Measurements from ENCODE around the gene PPP2R5B.
A peak's percentile ranks its signal among the peaks of the same experiment; 100 is the strongest.

Gene PPP2R5B

GRCh38 chr11:64929625-64930024 is 5.1 kb downstream of the PPP2R5B start:
- DNase-seq (ENCODE audit: low read depth in 2 of 2), result no peak

DNA sequence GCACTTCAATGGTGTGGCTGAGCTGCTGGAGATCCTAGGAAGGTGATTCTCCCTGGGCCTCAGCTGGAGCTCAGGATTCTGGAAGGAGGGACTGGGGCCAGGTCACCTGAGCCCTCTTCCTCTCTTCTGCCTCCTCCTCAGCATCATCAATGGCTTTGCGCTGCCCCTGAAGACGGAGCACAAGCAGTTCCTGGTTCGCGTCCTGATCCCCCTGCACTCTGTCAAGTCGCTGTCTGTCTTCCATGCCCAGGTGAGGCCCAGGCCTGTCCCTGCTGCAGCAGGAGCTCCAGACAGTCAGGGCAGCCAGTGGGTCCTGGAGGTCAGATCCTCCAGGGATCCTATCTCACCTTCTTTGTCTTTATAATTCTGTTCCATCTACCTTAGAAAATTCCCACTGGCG is 5.9 kb downstream of the PPP2R5B start:
- DNase-seq (ENCODE audit: low read depth in 2 of 2), result no peak

DNA sequence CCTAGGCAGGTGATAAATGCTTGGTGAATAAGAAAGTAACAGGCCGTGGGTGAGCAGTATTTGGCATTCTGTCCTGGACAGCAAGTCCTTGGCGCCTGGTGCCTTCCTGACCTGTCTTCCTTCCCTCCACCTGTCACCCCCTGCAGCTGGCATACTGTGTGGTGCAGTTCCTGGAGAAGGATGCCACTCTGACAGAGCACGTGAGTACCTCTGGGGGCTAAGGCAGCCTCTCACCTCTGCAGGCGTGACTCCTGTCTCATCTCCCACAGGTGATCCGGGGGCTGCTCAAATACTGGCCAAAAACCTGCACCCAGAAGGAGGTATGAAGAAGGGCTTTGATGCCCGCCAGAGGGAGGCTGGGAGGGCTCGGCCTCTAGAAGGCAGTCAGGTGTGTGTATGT is 6.8 kb downstream of the PPP2R5B start:
- no peak for DNase-seq (ENCODE audit: low read depth in 2 of 2)

DNA sequence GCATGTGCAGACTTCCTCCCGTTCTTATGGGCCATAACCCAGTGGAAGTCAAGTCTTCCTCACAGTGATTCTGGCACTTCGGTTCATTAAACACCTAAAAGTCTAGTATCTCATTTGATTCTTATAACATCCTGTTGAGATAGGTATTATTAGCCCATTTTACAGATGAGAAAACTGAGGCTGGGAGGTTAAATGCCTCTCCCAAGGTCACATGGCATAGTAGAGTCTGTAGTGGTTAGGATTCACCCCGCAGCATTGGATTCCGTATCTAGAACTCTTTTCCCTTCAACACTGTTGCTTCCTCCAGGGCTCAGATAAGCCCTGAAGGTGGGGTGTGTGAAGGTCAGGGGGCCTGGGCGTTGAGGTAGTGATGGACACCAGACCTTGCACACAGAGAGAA is 7.8 kb downstream of the PPP2R5B start:
- no peak for DNase-seq (ENCODE audit: low read depth in 2 of 2)

GRCh38 chr11:64933213-64933934 is 8.9 kb downstream of the PPP2R5B start:
- no peak for DNase-seq (ENCODE audit: low read depth in 2 of 2)

DNA sequence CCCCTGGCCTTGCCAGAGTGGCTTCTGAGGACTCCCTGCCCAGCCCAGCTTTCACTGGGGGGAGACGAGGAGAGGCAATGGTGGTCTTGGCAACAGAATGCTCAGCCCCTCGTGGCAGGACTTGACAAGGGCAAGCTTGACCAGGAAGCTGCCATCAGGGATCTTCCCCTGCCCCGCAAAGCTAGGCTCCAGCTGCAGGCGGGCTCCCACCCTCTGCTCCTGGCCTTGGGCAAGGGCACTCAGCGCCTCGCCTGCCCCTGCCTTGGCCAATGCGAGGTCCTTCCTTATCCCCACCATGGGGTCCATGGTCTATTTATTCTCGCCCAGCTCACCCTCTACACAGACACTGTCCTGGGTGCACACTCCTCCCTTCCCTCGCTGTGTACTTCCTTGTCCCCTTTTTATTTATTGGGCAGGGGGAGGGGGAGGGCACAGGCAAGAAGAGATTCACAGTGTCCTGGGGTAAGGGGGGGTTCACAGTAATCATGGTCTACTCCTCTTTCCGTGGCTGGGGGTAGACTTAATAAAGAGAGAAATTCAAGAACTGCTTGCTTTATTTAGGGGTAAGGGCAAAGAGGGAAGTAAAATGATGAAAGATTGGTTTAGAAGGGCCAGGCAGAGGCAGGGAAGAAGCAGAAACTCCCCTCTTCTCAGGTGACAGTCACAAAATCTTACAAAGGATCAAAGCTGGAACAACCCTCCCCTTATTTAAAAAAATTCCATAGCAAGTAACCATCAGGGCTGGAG is 9.6 kb downstream of the PPP2R5B start:
- no peak for DNase-seq (ENCODE audit: low read depth in 2 of 2)

DNA sequence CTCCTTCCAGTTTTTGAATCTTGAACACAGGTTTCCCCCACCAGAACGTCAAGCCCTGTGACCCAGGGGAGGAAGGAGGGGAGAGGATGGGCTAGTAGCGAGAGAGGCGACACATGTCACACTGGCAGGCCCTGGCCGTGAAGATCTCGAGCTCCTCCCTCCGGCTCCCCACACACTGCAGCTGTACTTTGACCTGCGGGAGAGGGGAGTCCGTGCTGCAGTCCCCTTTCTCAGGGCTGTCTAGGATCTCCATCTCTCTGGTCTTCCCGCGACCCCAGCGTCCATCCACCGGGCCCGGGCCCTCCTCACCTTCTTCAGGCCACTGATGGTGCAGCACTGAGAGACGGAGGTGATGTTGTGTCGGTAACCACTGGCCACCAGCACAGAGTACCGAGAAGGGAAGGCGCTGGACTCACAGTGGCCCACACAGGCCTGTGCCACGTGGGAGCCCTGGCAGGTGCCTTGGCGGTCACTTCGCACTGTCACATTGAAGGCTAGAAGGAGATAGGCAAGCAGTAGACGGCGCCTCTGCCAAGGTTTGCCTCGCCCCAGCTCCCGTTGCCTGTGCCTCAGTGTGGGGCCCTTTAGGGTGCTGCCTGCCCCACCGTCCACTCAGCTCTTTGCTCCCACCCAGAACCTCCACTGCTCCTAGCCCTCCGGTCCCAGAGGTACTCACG is 10.3 kb downstream of the PPP2R5B start:
- no peak for DNase-seq (ENCODE audit: low read depth in 2 of 2)

- DNase-seq (ENCODE audit: low read depth in 2 of 2), result no peak
Observed at GRCh38 chr11:64935359-64936081, 11.0 kb downstream of the PPP2R5B start, which contains the start of gene GPHA2. GPHA2 (minus strand) TSS chr11:64935893; CDS start chr11:64935460, 433 bp downstream.

DNA sequence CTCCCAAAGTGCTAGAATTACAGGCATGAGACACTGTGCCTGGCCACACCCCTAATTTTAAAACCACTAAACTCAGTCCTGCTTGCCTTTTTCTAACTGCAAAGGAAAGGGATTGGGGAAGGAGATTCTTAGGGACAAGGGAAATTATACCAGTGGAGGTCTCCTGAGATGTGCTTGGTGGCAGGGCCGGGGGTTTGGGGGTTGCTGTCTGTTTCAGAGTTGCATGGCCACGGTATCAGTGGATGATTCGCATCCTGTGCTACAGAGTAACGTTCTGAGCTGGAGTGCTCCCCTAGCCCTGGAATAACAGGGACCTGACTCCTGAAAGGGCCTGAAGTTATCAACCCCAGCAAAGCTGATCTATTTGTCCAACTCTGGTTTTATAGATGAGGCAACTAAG is 12.1 kb downstream of the PPP2R5B start:
- no peak for DNase-seq (ENCODE audit: low read depth in 2 of 2)

DNA sequence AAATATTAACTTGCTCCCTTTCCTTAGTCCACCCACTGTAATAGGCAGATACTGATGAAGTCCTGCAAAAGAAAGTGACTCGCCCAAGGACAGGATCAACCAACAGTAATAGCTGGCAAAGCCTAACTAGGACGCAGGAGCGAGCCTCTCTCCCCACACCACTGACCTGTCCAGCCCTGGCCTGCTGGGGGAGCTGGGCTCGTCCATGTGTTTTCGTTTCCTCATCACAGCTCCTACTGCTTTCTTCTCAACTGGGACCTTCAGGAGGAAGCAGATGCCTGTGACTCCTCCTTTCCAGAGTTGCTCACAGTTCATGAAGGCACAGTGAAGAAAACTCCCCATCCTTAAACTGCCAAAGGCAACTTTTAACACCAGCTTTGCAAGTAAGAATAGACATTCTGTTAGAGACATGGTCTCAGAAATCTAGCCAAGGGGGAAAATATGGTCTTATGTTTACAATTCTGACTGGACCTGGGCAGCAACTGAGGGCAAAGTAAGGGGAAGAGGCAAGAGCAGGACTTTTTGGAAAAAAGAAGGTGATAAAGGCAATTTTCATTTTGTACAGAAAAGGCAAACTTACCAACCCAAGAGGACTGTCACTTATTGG is 22.8 kb downstream of the PPP2R5B start:
- DNase-seq (ENCODE audit: low read depth in 2 of 2), result no peak

GRCh38 chr11:64951529-64951928 is 27.0 kb downstream of the PPP2R5B start:
- DNase-seq (ENCODE audit: low read depth in 2 of 2), result no peak

DNA sequence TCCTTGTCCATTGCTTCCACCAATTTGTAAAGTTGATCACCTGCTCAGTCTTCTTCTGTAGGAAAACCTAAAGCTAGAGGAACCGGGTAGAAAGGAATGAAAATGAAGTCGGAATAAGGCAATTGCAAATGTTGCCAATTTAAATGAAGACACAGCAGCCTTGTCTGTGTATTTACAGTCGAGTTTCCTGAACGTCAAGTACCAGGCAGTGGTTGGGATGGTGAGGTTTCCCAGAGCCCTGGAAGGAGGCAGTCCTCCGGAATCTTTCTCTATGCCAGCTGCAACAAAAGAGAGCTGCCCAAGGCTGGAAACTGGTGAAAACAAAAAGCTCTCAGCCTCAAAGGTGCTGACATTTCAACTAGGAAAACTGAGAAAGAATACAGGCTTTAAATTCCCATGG is 29.7 kb downstream of the PPP2R5B start:
- no peak for DNase-seq (ENCODE audit: low read depth in 2 of 2)

DNA sequence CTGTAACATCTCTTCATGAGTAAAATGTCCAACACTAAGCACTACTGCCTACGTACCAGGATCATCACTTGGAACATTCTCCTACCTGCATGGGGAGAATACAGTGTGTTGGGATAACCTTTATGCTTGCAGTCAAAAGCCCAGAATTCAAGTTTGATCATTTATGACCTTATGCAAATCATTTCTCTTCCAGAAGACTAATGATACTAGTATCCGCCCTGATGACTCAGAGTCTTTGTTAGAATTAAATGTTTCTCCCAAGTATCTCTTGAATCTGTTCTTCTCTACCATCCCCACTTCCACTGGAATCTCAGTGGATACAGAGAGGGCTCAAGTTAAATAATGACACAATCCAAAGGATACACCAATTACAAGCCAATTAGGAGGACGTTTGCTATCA is 35.0 kb downstream of the PPP2R5B start:
- DNase-seq (ENCODE audit: low read depth in 2 of 2), result no peak

- DNase-seq (ENCODE audit: low read depth in 2 of 2), result no peak
Observed at GRCh38 chr11:64960719-64961118, 36.2 kb downstream of the PPP2R5B start.

GRCh38 chr11:64963072-64963631 is 38.7 kb downstream of the PPP2R5B start:
- DNase-seq (ENCODE audit: low read depth in 2 of 2), result no peak

GRCh38 chr11:64967375-64967774 is 42.9 kb downstream of the PPP2R5B start:
- no peak for DNase-seq (ENCODE audit: low read depth in 2 of 2)

GRCh38 chr11:64969209-64969608 is 44.7 kb downstream of the PPP2R5B start:
- no peak for DNase-seq (ENCODE audit: low read depth in 2 of 2)

DNA sequence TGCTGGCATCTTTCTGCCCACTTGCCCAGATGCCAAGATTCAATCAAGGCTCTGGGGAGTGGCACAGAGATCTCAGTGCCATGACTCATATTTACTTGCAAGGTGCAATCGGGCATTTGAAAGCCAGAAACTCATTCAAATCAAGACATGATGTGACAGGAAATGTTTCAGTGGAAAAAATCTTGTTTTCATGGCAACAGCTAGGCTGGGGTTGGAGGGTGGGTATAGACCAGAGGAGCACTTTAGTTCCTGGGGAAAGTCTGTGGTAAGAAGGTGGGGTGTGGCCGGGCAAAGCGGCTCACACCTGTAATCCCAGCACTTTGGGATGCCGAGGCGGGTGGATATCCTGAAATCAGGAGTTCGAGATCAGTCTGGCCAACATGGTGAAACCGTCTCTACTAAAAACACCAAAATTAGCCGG is 46.3 kb downstream of the PPP2R5B start:
- peak; percentile 12 to 22 for DNase-seq (ENCODE audit: low read depth in 2 of 2)

DNA sequence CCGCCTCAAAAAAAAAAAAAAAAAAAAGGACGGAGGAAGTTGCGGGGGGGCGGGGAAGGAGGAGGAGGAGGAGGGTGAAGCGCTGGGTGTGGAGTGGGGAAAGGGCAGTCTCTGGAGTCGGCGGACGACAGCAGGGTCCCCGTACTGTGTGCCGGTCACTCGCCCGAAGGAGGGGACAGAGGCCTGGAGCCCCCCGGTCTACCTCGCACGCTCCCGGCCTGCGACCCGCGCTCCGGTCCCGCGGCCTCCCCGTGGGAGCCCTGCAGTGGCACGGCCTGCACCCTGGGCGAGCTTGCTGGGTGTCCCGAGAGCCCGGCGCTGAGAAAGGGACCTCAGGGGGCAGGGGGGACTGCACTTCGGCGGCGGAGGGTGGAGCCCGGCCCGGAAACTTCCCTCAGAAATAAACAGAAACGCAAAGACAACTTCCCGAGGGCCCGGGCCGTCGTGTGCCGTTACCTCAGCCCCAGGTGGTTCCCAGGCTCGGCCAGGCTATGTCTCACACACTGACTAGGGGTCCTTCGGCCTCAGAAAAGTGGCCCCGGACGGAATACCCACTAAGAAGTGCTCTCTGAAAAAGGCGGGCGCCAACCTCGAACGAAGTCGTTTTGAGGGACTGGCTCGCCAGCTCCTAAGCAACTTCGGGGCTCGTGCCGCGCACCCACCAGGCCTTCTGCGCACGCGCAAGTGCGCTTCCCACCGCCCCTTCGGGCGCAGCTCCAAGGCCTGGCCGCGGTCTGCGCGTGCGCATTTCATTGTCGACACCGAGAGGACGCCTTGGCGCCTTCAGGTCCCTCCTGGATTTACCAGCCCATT is 47.1 kb downstream of the PPP2R5B start, which contains the start of gene MAJIN:
Gene MAJIN, minus strand, starts transcription at position 688 of the 813 bp plus-strand sequence. CDS start 12,703 bp downstream, outside the sequence.
- DNase-seq (ENCODE audit: low read depth in 2 of 2), result peak; percentile 85 to 94

DNA sequence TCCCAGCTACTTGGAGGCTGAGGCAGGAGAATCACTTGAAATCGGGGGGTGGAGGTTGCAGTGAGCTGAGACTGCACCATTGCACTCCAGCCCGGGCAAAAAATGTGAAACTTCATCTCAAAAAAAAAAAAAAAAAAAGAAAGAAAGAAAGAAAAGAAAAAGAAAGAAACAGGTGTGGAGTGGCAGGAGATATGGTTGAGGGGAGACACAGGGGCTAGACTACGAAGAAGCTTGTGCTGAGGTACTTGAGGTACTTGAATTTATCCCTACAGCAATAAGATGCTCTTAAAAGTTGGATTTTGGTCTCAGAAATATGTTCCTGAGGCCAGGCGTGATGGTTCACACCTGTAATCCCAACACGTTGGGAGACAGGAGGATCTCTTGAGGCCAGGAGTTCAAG is 49.6 kb downstream of the PPP2R5B start:
- no peak for DNase-seq (ENCODE audit: low read depth in 2 of 2)
